BLaER1 treated with 17β-estradiol and CSF1 and Interleukin-3, amounts not matched to agents 10 nM and 100 nM (cell line): Measurements from ENCODE around the gene SLC25A52.

Source experiments
- H3K27ac ChIP-seq, 11 experiments: shearing (Covaris generic); formaldehyde crosslinking; 2 replicates each; pipeline ENCODE4 v1.8.1; 2022
- H3K27me3 ChIP-seq, 11 experiments: shearing (Covaris generic); formaldehyde crosslinking; 2 replicates each; pipeline ENCODE4 v1.8.1; 2022
- H3K36me3 ChIP-seq, 11 experiments: shearing (Covaris generic); formaldehyde crosslinking; 2 replicates each; pipeline ENCODE4 v1.8.1; 2022
- H3K4me1 ChIP-seq, 10 experiments: shearing (Covaris generic); formaldehyde crosslinking; 2 replicates each; pipeline ENCODE4 v1.8.1; 2022
- H3K4me2 ChIP-seq, 11 experiments: shearing (Covaris generic); formaldehyde crosslinking; 2 replicates each; pipeline ENCODE4 v1.8.1; 2022
- H3K4me3 ChIP-seq, 10 experiments: shearing (Covaris generic); formaldehyde crosslinking; 2 replicates each; pipeline ENCODE4 v1.8.1; 2022
- H3K9ac ChIP-seq, 11 experiments: shearing (Covaris generic); formaldehyde crosslinking; 2 replicates each; pipeline ENCODE4 v1.8.1; 2022
- H3K9me3 ChIP-seq, 11 experiments: shearing (Covaris generic); formaldehyde crosslinking; replicated peaks in 1 of 11; 2 replicates each; pipeline ENCODE4 v1.8.1; 2022
- H4K20me1 ChIP-seq, 11 experiments: shearing (Covaris generic); formaldehyde crosslinking; 2 replicates each; pipeline ENCODE4 v1.8.1; 2022
- Cebpa-rat ChIP-seq, 11 experiments: shearing (Covaris generic); IDR thresholded peaks; 2 replicates each; pipeline ENCODE4 v1.8.1; 2022

Gene SLC25A52

DNA sequence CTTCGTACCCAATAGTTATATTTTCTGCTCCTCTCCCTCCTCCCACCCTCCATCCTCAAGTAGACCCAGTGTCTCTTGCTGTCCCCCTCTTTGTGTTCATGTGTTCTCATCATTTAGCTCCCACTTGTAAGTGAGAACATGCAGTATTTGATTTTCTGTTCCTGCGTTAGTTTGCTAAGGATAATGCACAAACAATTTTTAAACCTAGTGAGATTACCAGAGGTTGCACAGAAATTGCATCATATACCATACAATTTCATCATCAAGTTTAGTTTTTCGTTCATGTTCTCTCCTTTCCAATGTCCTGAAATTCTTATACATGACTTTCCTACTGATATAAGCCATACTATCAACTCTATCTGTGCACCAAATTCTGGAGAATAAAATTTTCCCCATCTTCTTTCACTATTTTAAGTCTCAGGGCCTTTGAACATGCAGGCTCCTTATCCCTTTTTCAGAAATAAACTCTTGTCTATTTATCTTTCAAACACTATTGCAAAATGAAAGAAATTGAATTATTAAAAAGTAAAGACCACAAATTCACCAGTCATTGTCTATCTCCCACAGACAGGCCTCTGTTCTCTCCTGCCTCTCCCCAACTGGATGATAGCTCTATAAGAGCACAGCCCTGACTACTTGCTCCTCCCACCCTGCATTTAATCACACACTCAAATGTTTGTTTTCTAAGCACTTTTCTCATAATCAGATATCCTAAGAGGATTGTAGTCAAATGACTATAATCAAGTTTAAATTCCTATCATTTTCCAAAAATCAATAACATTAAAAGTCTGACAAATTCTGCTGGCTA lies 49.1 kb downstream of the SLC25A52 start:
- Histone ChIP-seq H3K27me3 (no peaks in the 10 kb centered on the region), H3K4me2 (no peak overlapping the region), H3K9me3 (no peaks in the 10 kb centered on the region; a peak in 1 of 22 replicates), H3K4me1 (peaks cover 0 to 18% (median 7%) of the 10 kb centered on the region in 10 experiments; a peak in 11 of 20 replicates), H3K4me3 (no peak overlapping the region), H3K36me3 (no peaks in the 10 kb centered on the region), H4K20me1 (no peaks in the 10 kb centered on the region), H3K27ac (no peak overlapping the region), H3K9ac (no peak overlapping the region)
- no peak; a peak in 1 of 22 replicates for TF ChIP-seq Cebpa-rat (IDR thresholded peaks at IDR 0.05)

DNA sequence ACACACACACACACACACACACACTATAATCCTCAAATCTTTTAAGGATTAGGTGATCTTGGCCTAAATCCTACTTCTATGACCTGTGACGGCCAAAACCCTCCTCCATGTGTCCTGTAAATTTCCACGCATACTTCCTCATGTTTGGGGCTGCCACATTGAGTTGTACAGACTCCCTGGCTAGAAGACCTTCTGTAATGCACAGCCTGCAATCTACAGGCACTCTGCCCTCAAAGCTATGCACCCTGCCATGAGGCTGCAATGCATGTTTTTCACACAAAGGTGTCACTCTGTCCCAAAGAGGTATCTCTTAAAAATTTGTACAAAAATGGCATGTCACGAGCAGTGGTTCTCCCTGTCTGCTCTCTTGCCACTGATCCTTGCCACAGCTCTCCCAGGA lies 49.9 kb downstream of the SLC25A52 start:
- no peak overlapping the region for H3K9ac ChIP-seq
- H3K4me3 ChIP-seq: no peak overlapping the region
- peaks cover 0 to 18% (median 7%) of the 10 kb centered on the region in 10 experiments; a peak in 11 of 20 replicates for H3K4me1 ChIP-seq
- H3K4me2 ChIP-seq: 0 out of 22 replicates have a peak overlapping the region, but pooled peaks of 1 of the 11 experiments have one; percentile 21
- TF ChIP-seq Cebpa-rat (IDR thresholded peaks at IDR 0.05): no peak
- H3K27ac ChIP-seq: no peak overlapping the region
- H4K20me1 ChIP-seq: no peaks in the 10 kb centered on the region
- no peaks in the 10 kb centered on the region; a peak in 1 of 22 replicates for H3K9me3 ChIP-seq
- no peaks in the 10 kb centered on the region for H3K36me3 ChIP-seq
- H3K27me3 ChIP-seq: no peaks in the 10 kb centered on the region
